Parathyroid adenoma (tissue), 2 donors: ENCODE data around the gene SLC25A43.

ENCODE experiments used
- H2AFZ ChIP-seq: fragments of 300-600 bp; sonication (generic); one replicate; pipeline ENCODE4 v1.7.0; 2017; ENCODE audit warnings: antibody characterized with exemption, mild to moderate bottlenecking
- H3K27ac ChIP-seq: fragments of 300-600 bp; sonication (generic); one replicate; pipeline ENCODE4 v1.7.0; 2017
- H3K27me3 ChIP-seq: fragments of 300-600 bp; sonication (generic); one replicate; pipeline ENCODE4 v1.7.0; 2017; ENCODE audit warnings: low read length; ENCODE audit not compliant: control insufficient read depth, insufficient read depth
- H3K36me3 ChIP-seq: fragments of 300-600 bp; sonication (generic); one replicate; pipeline ENCODE4 v1.7.0; 2017; ENCODE audit warnings: low read length; ENCODE audit not compliant: control insufficient read depth, insufficient read depth
- H3K4me1 ChIP-seq: fragments of 300-600 bp; sonication (generic); one replicate; pipeline ENCODE4 v1.7.0; 2017; ENCODE audit warnings: control low read depth
- H3K4me2 ChIP-seq: fragments of 300-600 bp; sonication (generic); one replicate; pipeline ENCODE4 v1.7.0; 2017; ENCODE audit warnings: low read length
- H3K4me3 ChIP-seq: fragments of 300-600 bp; sonication (generic); one replicate; pipeline ENCODE4 v1.7.0; 2017; ENCODE audit warnings: low read depth, low read length
- H3K79me2 ChIP-seq: fragments of 300-600 bp; sonication (generic); one replicate; pipeline ENCODE4 v1.7.0; 2017; ENCODE audit warnings: control low read depth
- H3K9ac ChIP-seq: fragments of 300-600 bp; sonication (generic); one replicate; pipeline ENCODE4 v1.7.0; 2017; ENCODE audit warnings: mild to moderate bottlenecking
- H3K9me3 ChIP-seq: fragments of 300-600 bp; sonication (generic); one replicate; pipeline ENCODE4 v1.7.0; 2017; ENCODE audit warnings: low read length; ENCODE audit not compliant: control insufficient read depth
- TF ChIP-seq, protein P1 (sequence below): fragments of 300-600 bp; sonication (generic); IDR thresholded peaks from one replicate; pipeline ENCODE4 v1.7.0; 2017; ENCODE audit warnings: antibody characterized with exemption, mild to moderate bottlenecking
- donor health status: primary hyperparathyroidism.

SLC25A43 gene

DNA sequence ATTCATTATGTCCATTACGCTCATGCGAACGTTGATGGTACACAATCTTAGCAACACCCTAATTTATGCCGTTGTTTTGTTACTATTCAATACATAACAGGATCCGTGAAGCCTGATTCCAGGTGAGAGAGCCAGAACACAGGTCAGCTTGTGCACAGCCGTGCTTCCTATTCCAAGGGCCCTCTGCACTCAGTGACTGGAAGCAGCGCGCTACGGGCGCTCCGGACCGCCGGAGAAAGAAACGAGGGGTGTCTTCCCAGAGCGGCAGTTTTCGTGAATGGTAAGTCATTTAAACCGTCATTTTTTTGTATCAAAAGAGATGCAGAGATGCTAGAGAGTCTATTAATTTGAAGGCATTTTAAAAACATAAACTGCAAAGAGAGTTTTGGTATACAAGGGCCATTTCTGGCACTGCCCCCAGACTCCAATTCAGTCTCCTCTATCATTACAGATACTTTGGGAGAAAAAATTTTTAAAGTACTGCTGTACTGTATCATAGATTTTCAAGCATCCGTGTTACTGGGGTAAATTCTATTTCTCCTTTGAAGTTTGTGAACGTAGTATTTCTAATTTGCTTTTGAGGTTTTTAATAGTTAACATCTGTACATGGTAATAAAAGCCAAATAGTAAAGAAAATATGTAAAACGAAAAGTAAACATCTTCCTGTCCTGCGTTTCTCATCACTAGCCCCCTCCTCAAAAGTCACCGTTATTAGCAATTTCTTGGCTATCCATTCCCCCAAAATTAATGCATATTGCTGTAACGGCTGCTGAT, 75.7 kb downstream of the SLC25A43 start:
- H3K27ac ChIP-seq, result no peak overlapping the region
- TF ChIP-seq, protein P1, sequence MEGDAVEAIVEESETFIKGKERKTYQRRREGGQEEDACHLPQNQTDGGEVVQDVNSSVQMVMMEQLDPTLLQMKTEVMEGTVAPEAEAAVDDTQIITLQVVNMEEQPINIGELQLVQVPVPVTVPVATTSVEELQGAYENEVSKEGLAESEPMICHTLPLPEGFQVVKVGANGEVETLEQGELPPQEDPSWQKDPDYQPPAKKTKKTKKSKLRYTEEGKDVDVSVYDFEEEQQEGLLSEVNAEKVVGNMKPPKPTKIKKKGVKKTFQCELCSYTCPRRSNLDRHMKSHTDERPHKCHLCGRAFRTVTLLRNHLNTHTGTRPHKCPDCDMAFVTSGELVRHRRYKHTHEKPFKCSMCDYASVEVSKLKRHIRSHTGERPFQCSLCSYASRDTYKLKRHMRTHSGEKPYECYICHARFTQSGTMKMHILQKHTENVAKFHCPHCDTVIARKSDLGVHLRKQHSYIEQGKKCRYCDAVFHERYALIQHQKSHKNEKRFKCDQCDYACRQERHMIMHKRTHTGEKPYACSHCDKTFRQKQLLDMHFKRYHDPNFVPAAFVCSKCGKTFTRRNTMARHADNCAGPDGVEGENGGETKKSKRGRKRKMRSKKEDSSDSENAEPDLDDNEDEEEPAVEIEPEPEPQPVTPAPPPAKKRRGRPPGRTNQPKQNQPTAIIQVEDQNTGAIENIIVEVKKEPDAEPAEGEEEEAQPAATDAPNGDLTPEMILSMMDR, result no peak
- H3K9ac ChIP-seq, result no peak overlapping the region

DNA sequence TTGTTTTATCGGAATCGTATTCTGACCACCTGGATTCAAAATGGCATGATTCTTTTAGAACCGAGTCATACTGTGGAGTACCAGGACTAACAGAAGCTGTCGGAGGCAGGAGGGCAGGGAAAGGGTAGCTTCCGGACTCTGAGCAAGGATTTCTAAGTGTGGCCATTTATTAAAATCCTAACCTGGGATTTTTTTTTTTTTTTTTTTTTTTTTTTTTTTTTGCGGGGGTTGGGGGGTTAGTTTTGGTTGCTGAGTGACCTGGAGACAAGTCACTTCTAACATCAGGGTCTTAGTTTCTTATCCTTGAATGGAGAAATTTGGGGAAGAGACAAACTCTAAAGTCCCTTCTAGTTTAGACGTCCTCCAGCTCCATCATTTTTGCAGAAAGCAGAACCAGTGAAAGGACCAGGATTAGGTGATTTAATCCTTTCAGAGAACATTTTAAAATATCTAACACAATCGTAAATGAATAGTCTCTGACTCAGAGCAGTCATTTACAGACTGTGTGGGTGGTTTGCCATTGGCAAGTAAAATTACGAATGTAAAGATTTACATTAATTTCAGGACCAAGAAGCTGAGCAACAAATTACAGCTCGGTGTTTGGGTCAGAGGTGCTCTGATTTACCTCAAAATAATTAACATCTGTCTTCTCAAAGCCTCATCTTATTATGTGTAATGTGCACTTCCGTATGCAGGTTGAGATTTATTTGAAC, 76.4 kb downstream of the SLC25A43 start:
- Histone ChIP-seq H2AFZ (no peak overlapping the region), H3K4me1 (peaks cover 4% of the 10 kb centered on the region), H3K9ac (no peak overlapping the region), H3K36me3 (no peaks in the 10 kb centered on the region), H3K4me3 (no peak overlapping the region), H3K27ac (no peak overlapping the region), H3K79me2 (no peaks in the 10 kb centered on the region), H3K4me2 (no peak overlapping the region), H3K27me3 (no peaks in the 10 kb centered on the region), H3K9me3 (no peaks in the 10 kb centered on the region)
- TF ChIP-seq, protein P1, result no peak

More for the DNA sequence above, 75.7 kb downstream of the SLC25A43 start:
- H3K4me1 ChIP-seq, result peaks cover 4% of the 10 kb centered on the region
- no peaks in the 10 kb centered on the region for H3K36me3 ChIP-seq
- H3K4me2 ChIP-seq, result no peak overlapping the region
- H3K9me3 ChIP-seq, result no peaks in the 10 kb centered on the region
- no peaks in the 10 kb centered on the region for H3K79me2 ChIP-seq
- H3K27me3 ChIP-seq, result no peaks in the 10 kb centered on the region
- no peak overlapping the region for H3K4me3 ChIP-seq
- no peak overlapping the region for H2AFZ ChIP-seq

DNA sequence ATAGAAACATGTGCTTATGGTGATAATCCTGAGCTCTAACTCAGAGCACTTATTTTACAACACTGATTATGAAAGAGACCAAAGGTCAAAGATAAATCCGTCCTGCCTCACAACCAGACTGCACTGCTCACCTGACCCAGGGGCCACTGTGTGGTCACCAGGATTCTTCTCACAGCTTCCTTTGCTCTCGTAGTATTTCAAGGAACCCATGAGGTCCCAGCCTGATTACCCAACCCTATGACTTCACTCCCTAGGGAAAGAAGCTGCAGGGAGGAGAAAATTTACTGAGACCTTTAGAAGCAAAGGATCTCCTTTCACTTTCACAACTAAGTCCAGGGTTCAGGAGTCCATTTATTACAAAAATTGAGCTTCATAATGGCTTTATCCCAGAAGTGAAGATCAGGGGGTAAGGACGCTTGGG, 78.7 kb downstream of the SLC25A43 start:
- peaks cover 4% of the 10 kb centered on the region for H3K4me1 ChIP-seq
- H3K9ac ChIP-seq, result no peak overlapping the region
- no peak overlapping the region for H3K27ac ChIP-seq

DNA sequence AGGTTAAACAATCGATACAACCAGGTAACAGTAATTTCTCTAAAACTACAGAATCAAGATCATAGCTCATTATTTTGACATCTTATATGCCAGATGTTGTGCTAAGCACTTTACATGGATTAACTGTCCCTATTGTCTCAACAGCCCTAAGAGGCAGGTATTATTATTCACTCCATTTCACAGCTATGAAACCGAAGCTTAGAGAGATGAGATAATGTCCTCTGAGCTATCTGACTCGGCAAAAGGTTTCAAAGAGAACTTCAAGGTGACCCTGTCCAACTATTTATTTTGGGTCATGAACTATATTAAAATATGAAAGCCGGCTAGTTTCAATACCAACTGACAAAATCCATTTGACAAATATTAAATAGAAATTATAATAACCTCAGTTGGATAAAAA, 79.4 kb downstream of the SLC25A43 start:
- Histone ChIP-seq H3K79me2 (no peaks in the 10 kb centered on the region), H3K27me3 (no peaks in the 10 kb centered on the region), H3K9me3 (no peaks in the 10 kb centered on the region), H3K36me3 (no peaks in the 10 kb centered on the region), H3K4me2 (peak overlapping the region; percentile 14), H2AFZ (peak overlapping the region; percentile 38), H3K4me3 (no peak overlapping the region), H3K27ac (no peak overlapping the region), H3K4me1 (peaks cover 4% of the 10 kb centered on the region), H3K9ac (no peak overlapping the region)
- TF ChIP-seq, protein P1, result no peak

More for the DNA sequence above, 78.7 kb downstream of the SLC25A43 start:
- H3K4me2 ChIP-seq, result no peak overlapping the region
- TF ChIP-seq, protein P1, result no peak
- peak overlapping the region; percentile 38 for H2AFZ ChIP-seq
- no peak overlapping the region for H3K4me3 ChIP-seq
- H3K36me3 ChIP-seq, result no peaks in the 10 kb centered on the region
- H3K9me3 ChIP-seq, result no peaks in the 10 kb centered on the region
- H3K27me3 ChIP-seq, result no peaks in the 10 kb centered on the region
- H3K79me2 ChIP-seq, result no peaks in the 10 kb centered on the region
